ENCODE results near the gene CCNB3.

Gene CCNB3

DNA sequence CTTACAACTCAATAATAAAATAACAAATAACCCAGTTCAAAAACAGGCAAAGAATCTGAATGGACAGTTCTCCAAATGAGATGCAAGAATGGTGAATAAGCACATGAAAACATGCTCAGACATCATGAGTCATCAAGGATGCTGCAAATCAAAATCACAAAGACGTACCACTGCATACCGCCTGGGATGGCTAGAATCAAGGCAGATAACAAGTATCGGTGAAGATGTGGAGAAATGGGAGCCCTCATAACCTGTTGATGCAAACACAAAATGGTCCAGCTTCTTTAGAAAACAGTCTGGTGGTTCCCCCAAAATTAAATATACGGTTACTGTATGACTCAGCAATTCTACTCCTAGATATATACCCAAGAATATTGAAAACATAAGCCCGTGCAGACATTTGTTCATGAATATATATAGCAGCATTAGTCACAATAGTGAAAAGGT lies 36.3 kb upstream of the CCNB3 start:
- no peaks in the 10 kb centered on the region for H3K27me3 ChIP-seq (ENCODE audit: insufficient read depth, low read length, poor library complexity, severe bottlenecking)
- H3K4me1 ChIP-seq (ENCODE audit: insufficient read depth, low read length, poor library complexity, severe bottlenecking), result no peaks in the 10 kb centered on the region

DNA sequence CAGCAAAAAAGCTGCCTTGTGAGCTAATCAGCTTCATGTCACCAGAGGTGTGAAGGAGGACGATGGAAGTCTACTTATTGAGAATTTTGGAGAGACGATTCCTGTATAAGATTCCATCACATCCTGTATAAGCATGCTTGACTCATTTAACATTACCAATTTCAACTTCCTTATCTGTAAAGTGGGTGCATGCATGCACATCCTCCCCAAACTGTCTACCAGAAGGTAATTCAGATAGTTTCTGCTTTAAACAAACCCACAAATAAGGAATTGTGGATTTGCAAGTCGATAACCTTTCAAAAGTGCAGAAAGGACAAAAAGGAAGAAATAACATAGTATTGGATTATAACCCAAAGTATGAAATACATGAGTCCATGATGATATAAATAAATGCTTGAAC lies 34.8 kb upstream of the CCNB3 start:
- no peak overlapping the region for H3K9ac ChIP-seq (ENCODE audit: low read depth, low read length, poor library complexity, severe bottlenecking)
- H3K9me2 ChIP-seq (replicated peaks; ENCODE audit: low read depth, low read length), result no peaks in the 10 kb centered on the region
- H3K27me3 ChIP-seq (ENCODE audit: insufficient read depth, low read length, poor library complexity, severe bottlenecking), result no peaks in the 10 kb centered on the region
- no peaks in the 10 kb centered on the region for H3F3A ChIP-seq (ENCODE audit: low read depth)
- no peaks in the 10 kb centered on the region for H3K9me3 ChIP-seq (ENCODE audit: insufficient read depth, low read depth, low read length)
- H2AFZ ChIP-seq (ENCODE audit: low read length), result no peak overlapping the region
- TF ChIP-seq EZH2phosphoT487 (IDR thresholded peaks at IDR 0.05; ENCODE audit: borderline replicate concordance), result no peak
- TF ChIP-seq, protein P1, sequence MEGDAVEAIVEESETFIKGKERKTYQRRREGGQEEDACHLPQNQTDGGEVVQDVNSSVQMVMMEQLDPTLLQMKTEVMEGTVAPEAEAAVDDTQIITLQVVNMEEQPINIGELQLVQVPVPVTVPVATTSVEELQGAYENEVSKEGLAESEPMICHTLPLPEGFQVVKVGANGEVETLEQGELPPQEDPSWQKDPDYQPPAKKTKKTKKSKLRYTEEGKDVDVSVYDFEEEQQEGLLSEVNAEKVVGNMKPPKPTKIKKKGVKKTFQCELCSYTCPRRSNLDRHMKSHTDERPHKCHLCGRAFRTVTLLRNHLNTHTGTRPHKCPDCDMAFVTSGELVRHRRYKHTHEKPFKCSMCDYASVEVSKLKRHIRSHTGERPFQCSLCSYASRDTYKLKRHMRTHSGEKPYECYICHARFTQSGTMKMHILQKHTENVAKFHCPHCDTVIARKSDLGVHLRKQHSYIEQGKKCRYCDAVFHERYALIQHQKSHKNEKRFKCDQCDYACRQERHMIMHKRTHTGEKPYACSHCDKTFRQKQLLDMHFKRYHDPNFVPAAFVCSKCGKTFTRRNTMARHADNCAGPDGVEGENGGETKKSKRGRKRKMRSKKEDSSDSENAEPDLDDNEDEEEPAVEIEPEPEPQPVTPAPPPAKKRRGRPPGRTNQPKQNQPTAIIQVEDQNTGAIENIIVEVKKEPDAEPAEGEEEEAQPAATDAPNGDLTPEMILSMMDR (conservative IDR thresholded peaks at IDR 0.05; ENCODE audit: low read length), result no peak
- no peak overlapping the region for H3K4me2 ChIP-seq (ENCODE audit: low read depth, low read length, poor library complexity, severe bottlenecking)
- H3K4me3 ChIP-seq (ENCODE audit: low read length, poor library complexity, severe bottlenecking), result no peak overlapping the region
- H3K4me1 ChIP-seq (ENCODE audit: insufficient read depth, low read length, poor library complexity, severe bottlenecking), result no peaks in the 10 kb centered on the region
- no peaks in the 10 kb centered on the region for H3K36me3 ChIP-seq (ENCODE audit: insufficient read depth, low read length)
- no peaks in the 10 kb centered on the region for H3K79me2 ChIP-seq (ENCODE audit: insufficient read depth, low read length)
- H4K20me1 ChIP-seq (ENCODE audit: insufficient read depth, low read length, poor library complexity, severe bottlenecking), result no peaks in the 10 kb centered on the region

More for the DNA sequence above, 36.3 kb upstream of the CCNB3 start:
- Histone ChIP-seq H3K79me2 (ENCODE audit: insufficient read depth, low read length) (no peaks in the 10 kb centered on the region), H3K36me3 (ENCODE audit: insufficient read depth, low read length) (no peaks in the 10 kb centered on the region), H3K9me3 (ENCODE audit: insufficient read depth, low read depth, low read length) (no peaks in the 10 kb centered on the region), H4K20me1 (ENCODE audit: insufficient read depth, low read length, poor library complexity, severe bottlenecking) (no peaks in the 10 kb centered on the region), H3K9me2 (replicated peaks; ENCODE audit: low read depth, low read length) (no peaks in the 10 kb centered on the region), H2AFZ (ENCODE audit: low read length) (no peak overlapping the region), H3K4me3 (ENCODE audit: low read length, poor library complexity, severe bottlenecking) (no peak overlapping the region), H3K9ac (ENCODE audit: low read depth, low read length, poor library complexity, severe bottlenecking) (no peak overlapping the region), H3F3A (ENCODE audit: low read depth) (no peaks in the 10 kb centered on the region), H3K4me2 (ENCODE audit: low read depth, low read length, poor library complexity, severe bottlenecking) (no peak overlapping the region)
- TF ChIP-seq, protein P1 (conservative IDR thresholded peaks at IDR 0.05; ENCODE audit: low read length), result no peak
- TF ChIP-seq EZH2phosphoT487 (IDR thresholded peaks at IDR 0.05; ENCODE audit: borderline replicate concordance), result no peak

DNA sequence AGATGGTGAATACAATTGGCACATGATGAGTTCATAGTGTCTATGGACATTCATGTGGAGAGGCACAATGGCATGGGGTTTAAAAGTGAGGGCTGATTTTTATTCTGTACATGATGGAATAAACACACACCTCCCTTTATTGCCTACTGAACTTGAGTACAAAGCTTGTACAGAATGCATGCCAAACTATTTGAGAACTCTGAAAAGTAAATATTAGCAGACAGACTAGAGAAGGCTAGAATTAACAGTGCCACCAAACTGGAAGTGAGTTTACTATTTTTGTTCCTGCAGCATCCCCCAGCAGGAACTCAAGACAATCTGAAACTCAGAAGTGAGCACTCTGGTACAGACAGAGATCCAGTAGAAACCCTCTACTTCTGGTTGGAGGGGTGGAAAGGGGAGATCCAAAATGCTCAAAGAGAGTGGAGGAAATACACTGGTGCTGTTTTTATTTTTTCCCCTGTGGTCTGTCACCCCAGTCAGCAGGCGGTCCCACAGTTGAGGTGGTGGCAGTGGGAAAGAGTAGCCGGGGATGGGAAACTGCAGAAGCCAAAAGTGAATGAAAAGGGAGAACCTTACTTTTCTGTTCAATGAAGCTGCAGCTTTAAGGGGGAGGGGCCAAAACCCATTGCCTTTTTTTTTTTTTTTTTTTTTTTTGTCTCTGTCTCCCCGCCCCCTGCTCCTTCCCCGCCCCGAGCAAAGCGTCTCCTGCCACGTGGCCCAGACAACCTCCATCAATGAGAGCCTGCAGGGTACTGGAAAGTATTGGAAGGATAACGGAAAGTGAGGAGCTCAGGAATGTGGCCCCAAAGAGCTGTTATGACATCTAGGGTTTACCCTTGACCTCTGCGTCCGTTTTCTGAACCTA lies 24.3 kb upstream of the CCNB3 start:
- H3K36me3 ChIP-seq (ENCODE audit: insufficient read depth, low read length), result no peaks in the 10 kb centered on the region
- no peak overlapping the region for H3K4me3 ChIP-seq (ENCODE audit: low read length, poor library complexity, severe bottlenecking)
- H3K9me2 ChIP-seq (replicated peaks; ENCODE audit: low read depth, low read length), result no peaks in the 10 kb centered on the region
- H4K20me1 ChIP-seq (ENCODE audit: insufficient read depth, low read length, poor library complexity, severe bottlenecking), result no peaks in the 10 kb centered on the region
- H2AFZ ChIP-seq (ENCODE audit: low read length), result no peak overlapping the region
- no peaks in the 10 kb centered on the region for H3K4me1 ChIP-seq (ENCODE audit: insufficient read depth, low read length, poor library complexity, severe bottlenecking)
- no peak overlapping the region for H3K4me2 ChIP-seq (ENCODE audit: low read depth, low read length, poor library complexity, severe bottlenecking)
- H3K9me3 ChIP-seq (ENCODE audit: insufficient read depth, low read depth, low read length), result no peaks in the 10 kb centered on the region
- TF ChIP-seq, protein P1 (conservative IDR thresholded peaks at IDR 0.05; ENCODE audit: low read length), result no peak
- TF ChIP-seq EZH2phosphoT487 (IDR thresholded peaks at IDR 0.05; ENCODE audit: borderline replicate concordance), result no peak
- no peaks in the 10 kb centered on the region for H3K79me2 ChIP-seq (ENCODE audit: insufficient read depth, low read length)
- H3F3A ChIP-seq (ENCODE audit: low read depth), result no peaks in the 10 kb centered on the region
- H3K9ac ChIP-seq (ENCODE audit: low read depth, low read length, poor library complexity, severe bottlenecking), result no peak overlapping the region
- no peaks in the 10 kb centered on the region for H3K27me3 ChIP-seq (ENCODE audit: insufficient read depth, low read length, poor library complexity, severe bottlenecking)
